Bronchial epithelial cell (primary cell): ENCODE results near the gene PHAF1. TPM values are rescaled to one million over a fixed set of nuclear protein-coding genes. Genes with fewer than 3 reads are reported as not detected.
A peak's percentile ranks its signal among the peaks of the same experiment; 100 is the strongest.

ENCODE experiments used
- DNase-seq: peaks from one replicate; pipeline ENCODE4 v3.0.0-alpha.2; 2010; ENCODE audit warnings: low read depth
- FAIRE-seq: peaks from 2 replicates; lab custom pipeline; 2011; peaks lifted over from hg19 to GRCh38; lab: Jason Lieb, UNC
- H3K27me3 ChIP-seq: 2 replicates; pipeline ENCODE4 v1.5.1; 2011; ENCODE audit warnings: low read length; ENCODE audit not compliant: control insufficient read depth, insufficient read depth
- H3K36me3 ChIP-seq: 2 replicates; pipeline ENCODE4 v1.5.1; 2011; ENCODE audit warnings: low read length; ENCODE audit not compliant: control insufficient read depth, insufficient read depth
- H3K4me3 ChIP-seq: 2 replicates; pipeline ENCODE4 v1.5.1; 2011; ENCODE audit warnings: mild to moderate bottlenecking, low read depth, low read length, control low read depth
- CTCF ChIP-seq: IDR thresholded peaks from 2 replicates; pipeline ENCODE4 v1.5.1; 2011; ENCODE audit warnings: mild to moderate bottlenecking, moderate library complexity, low read length, control low read depth, inconsistent platforms; ENCODE audit not compliant: insufficient read depth, severe bottlenecking
- total RNA-seq: library from RNA; depleted of rRNA; stranded (reverse); fragments of >200 nt; gene quantifications from 2 replicates; pipeline ENCODE4 v1.2.1, GENCODE V29; 2014

Gene PHAF1
- total RNA-seq, 1 donor from 2014 or later: 7.6 TPM

- Histone ChIP-seq H3K36me3 (no peaks in the 10 kb centered on the region), H3K27me3 (peaks cover 14% of the 10 kb centered on the region), H3K4me3 (no peak overlapping the region)
- DNase-seq (no peak), FAIRE-seq (no peak)
- no peak for TF ChIP-seq CTCF
Measured at GRCh38 chr16:67169011-67169451, 59.3 kb downstream of the PHAF1 start.

GRCh38 chr16:67169642-67170167 is 60.0 kb downstream of the PHAF1 start:
- DNase-seq: no peak
- Histone ChIP-seq H3K36me3 (no peaks in the 10 kb centered on the region), H3K27me3 (peaks cover 13% of the 10 kb centered on the region), H3K4me3 (peak overlapping the region; percentile 43)
- no peak for FAIRE-seq
- peak; percentile 71 for TF ChIP-seq CTCF

GRCh38 chr16:67170168-67170948 is 60.6 kb downstream of the PHAF1 start, which contains the start of gene NOL3:
Gene NOL3 (plus strand): TSS chr16:67170538.
- Histone ChIP-seq H3K27me3 (peaks cover 6% of the 10 kb centered on the region), H3K36me3 (peaks cover 5% of the 10 kb centered on the region), H3K4me3 (peak within 1 kb of the TSS; percentile 43)
- FAIRE-seq (no peak), DNase-seq (peak; percentile 59)
- TF ChIP-seq CTCF: no peak

- H3K4me3 ChIP-seq: peak overlapping the region; percentile 43
- H3K27me3 ChIP-seq: peaks cover 2% of the 10 kb centered on the region
- peaks cover 5% of the 10 kb centered on the region for H3K36me3 ChIP-seq
- FAIRE-seq (no peak), DNase-seq (no peak)
- TF ChIP-seq CTCF: no peak
Measured at GRCh38 chr16:67170949-67171649, 61.4 kb downstream of the PHAF1 start.

GRCh38 chr16:67173323-67173722 is 63.6 kb downstream of the PHAF1 start:
- Histone ChIP-seq H3K4me3 (peak overlapping the region; percentile 34), H3K36me3 (peaks cover 5% of the 10 kb centered on the region), H3K27me3 (no peaks in the 10 kb centered on the region)
- no peak for TF ChIP-seq CTCF
- no peak for FAIRE-seq
- no peak for DNase-seq
